Neural cell (in vitro differentiated cells): Measurements from ENCODE around the gene UGT1A4. TPM values are rescaled to one million over a fixed set of nuclear protein-coding genes. Genes with fewer than 3 reads are reported as not detected.

Experiments used
- H2AFZ ChIP-seq: fragments of 200-600, 300-800 bp; sonication (generic), shearing (Covaris generic); 2 replicates; pipeline ENCODE4 v1.6.0; 2014; ENCODE audit warnings: low read depth, mild to moderate bottlenecking, antibody characterized with exemption, low read length, moderate library complexity
- H3F3A ChIP-seq: fragments of 200-600 bp; shearing (Covaris generic); 2 replicates; pipeline ENCODE4 v1.6.1; 2016; ENCODE audit warnings: mild to moderate bottlenecking, moderate library complexity, mixed read lengths, antibody characterized with exemption, low read length; ENCODE audit not compliant: insufficient read depth, poor library complexity, severe bottlenecking
- H3K27ac ChIP-seq: fragments of 200-600, 300-800 bp; sonication (generic), shearing (Covaris generic); 2 replicates; pipeline ENCODE4 v1.5.1; 2014; ENCODE audit warnings: mild to moderate bottlenecking, low read length, moderate library complexity
- H3K27me3 ChIP-seq: fragments of 300-800, 200-600 bp; sonication (generic), shearing (Covaris generic); 2 replicates; pipeline ENCODE4 v1.6.0; 2014; ENCODE audit warnings: mild to moderate bottlenecking, low read depth, low read length, moderate library complexity; ENCODE audit not compliant: insufficient read depth
- H3K36me3 ChIP-seq: fragments of 300-800, 200-600 bp; sonication (generic), shearing (Covaris generic); 2 replicates; pipeline ENCODE4 v1.5.1; 2014; ENCODE audit warnings: mild to moderate bottlenecking, antibody characterized with exemption, low read length, moderate library complexity; ENCODE audit not compliant: insufficient read depth
- H3K4me2 ChIP-seq: fragments of 300-800, 200-600 bp; sonication (generic), shearing (Covaris generic); 2 replicates; pipeline ENCODE4 v1.6.0; 2014; ENCODE audit warnings: mild to moderate bottlenecking, low read length
- H3K4me3 ChIP-seq: fragments of 300-800, 200-600 bp; sonication (generic), shearing (Covaris generic); 2 replicates; pipeline ENCODE4 v1.5.1; 2014; ENCODE audit warnings: mild to moderate bottlenecking, low read length, moderate library complexity
- H3K79me2 ChIP-seq: fragments of 200-600 bp; shearing (Covaris generic); replicated peaks from 2 replicates; pipeline ENCODE4 v1.6.0; 2014; ENCODE audit warnings: mild to moderate bottlenecking, low read length, moderate library complexity; ENCODE audit not compliant: insufficient read depth
- H3K9ac ChIP-seq: fragments of 300-800, 200-600 bp; sonication (generic), shearing (Covaris generic); 2 replicates; pipeline ENCODE4 v1.6.1; 2016; ENCODE audit warnings: mild to moderate bottlenecking, low read length, mixed read lengths
- H3K9me2 ChIP-seq: fragments of 200-600 bp; shearing (Covaris generic); 2 replicates; pipeline ENCODE4 v1.6.1; 2016; ENCODE audit warnings: mild to moderate bottlenecking, low read length, mixed read lengths; ENCODE audit not compliant: insufficient read depth
- H3K9me3 ChIP-seq: fragments of 200-600, 300-800 bp; sonication (generic), shearing (Covaris generic); 2 replicates; pipeline ENCODE4 v1.6.1; 2016; ENCODE audit warnings: mild to moderate bottlenecking, mixed run types, low read length, moderate library complexity, mixed read lengths
- H4K20me1 ChIP-seq: fragments of 200-600 bp; shearing (Covaris generic); 2 replicates; pipeline ENCODE4 v1.6.1; 2016; ENCODE audit warnings: mild to moderate bottlenecking, mixed run types; ENCODE audit not compliant: insufficient read depth
- CTCF ChIP-seq: fragments of 450-650 bp; IDR thresholded peaks from 2 replicates; pipeline ENCODE4 v1.5.1; 2014; ENCODE audit warnings: antibody characterized with exemption, mild to moderate bottlenecking, moderate library complexity; ENCODE audit not compliant: poor library complexity, severe bottlenecking
- EP300 ChIP-seq: fragments of 450-650 bp; conservative IDR thresholded peaks from 2 replicates; pipeline ENCODE4 v1.6.1; 2014; ENCODE audit warnings: antibody characterized with exemption, mild to moderate bottlenecking, moderate library complexity; ENCODE audit not compliant: poor library complexity, severe bottlenecking
- EZH2 ChIP-seq: fragments of 200-600, 300-800 bp; shearing (Covaris generic), sonication (generic); IDR thresholded peaks from 2 replicates; pipeline ENCODE4 v1.6.1; 2014; ENCODE audit warnings: antibody characterized with exemption, low read length, borderline replicate concordance, mild to moderate bottlenecking; ENCODE audit not compliant: insufficient read depth, poor library complexity, severe bottlenecking
- MXI1 ChIP-seq: fragments of 450-650 bp; conservative IDR thresholded peaks from 2 replicates; pipeline ENCODE4 v1.6.1; 2014; ENCODE audit warnings: antibody characterized with exemption, mild to moderate bottlenecking; ENCODE audit not compliant: poor library complexity, severe bottlenecking
- POLR2AphosphoS5 ChIP-seq: IDR thresholded peaks from 2 replicates; pipeline ENCODE4 v1.6.1; 2012
- RAD21 ChIP-seq: fragments of 450-650 bp; conservative IDR thresholded peaks from 2 replicates; pipeline ENCODE4 v1.6.1; 2014; ENCODE audit warnings: antibody characterized with exemption, mild to moderate bottlenecking, moderate library complexity
- REST ChIP-seq: IDR thresholded peaks from 2 replicates; pipeline ENCODE4 v1.6.1; 2012; ENCODE audit warnings: borderline replicate concordance
- SMC3 ChIP-seq: fragments of 450-650 bp; conservative IDR thresholded peaks from 2 replicates; pipeline ENCODE4 v1.6.1; 2014; ENCODE audit warnings: antibody characterized with exemption, mild to moderate bottlenecking, moderate library complexity; ENCODE audit not compliant: poor library complexity
- TAF1 ChIP-seq: IDR thresholded peaks from 2 replicates; pipeline ENCODE4 v1.6.1; 2012; ENCODE audit warnings: low read depth
- polyA plus RNA-seq: library from polyadenylated mRNA; depleted of rRNA; stranded (reverse); fragments of >200 nt; gene quantifications from 2 replicates; pipeline ENCODE4 v1.2.3, GENCODE V29; 2014

The UGT1A4 gene
- polyA plus RNA-seq, 1 donor from 2014 or later, result not detected

- H3K27me3 ChIP-seq, result no peaks in the 10 kb centered on the region
- H3K79me2 ChIP-seq, result no peaks in the 10 kb centered on the region
- H3K9me3 ChIP-seq, result no peaks in the 10 kb centered on the region
Measured at GRCh38 chr2:233680361-233681045, 38.0 kb upstream of the UGT1A4 start.

More at GRCh38 chr2:233680361-233681045, 38.0 kb upstream of the UGT1A4 start:
- TF ChIP-seq SMC3 (no peak), EP300 (no peak), POLR2AphosphoS5 (no peak), MXI1 (no peak), REST (no peak), TAF1 (no peak), EZH2 (no peak), RAD21 (no peak), CTCF (no peak)
- Histone ChIP-seq H3K4me2 (no peak overlapping the region), H3K4me3 (no peak overlapping the region), H3K27ac (no peak overlapping the region), H2AFZ (no peak overlapping the region), H3K36me3 (no peaks in the 10 kb centered on the region), H3F3A (no peaks in the 10 kb centered on the region), H3K9me2 (no peaks in the 10 kb centered on the region), H4K20me1 (no peaks in the 10 kb centered on the region), H3K9ac (no peak overlapping the region)
